Activated CD8-positive, alpha-beta T cell treated with anti-CD3 and anti-CD28 coated beads for 36 hours (primary cell): ENCODE data around the gene PTH1R. TPM values are rescaled to one million over a fixed set of nuclear protein-coding genes. Genes with fewer than 3 reads are reported as not detected.

Source experiments
- ATAC-seq: fragments of 200-7000 bp; cut with Tn5 transposase; one replicate; pipeline ENCODE4 v1.10.0; 2021; ENCODE audit warnings: mild to moderate bottlenecking, moderate library complexity
- CTCF ChIA-PET: fragments of 350-600 bp; sonication (Branson Sonifier 250); formaldehyde crosslinking; loops from one replicate; lab custom pipeline; 2021; ENCODE audit warnings: antibody characterized with exemption; lab: Charles Lee
- POLR2A ChIA-PET: fragments of 350-600 bp; sonication (Branson Sonifier 250); formaldehyde crosslinking; loops from one replicate; lab custom pipeline; 2021; ENCODE audit warnings: antibody characterized with exemption; lab: Charles Lee
- DNase-seq: peaks from one replicate; pipeline ENCODE4 v3.0.0-alpha.2; 2020
- H3K27ac Mint-ChIP-seq: one replicate; pipeline ENCODE4 v1.8.0; 2021; ENCODE audit warnings: mild to moderate bottlenecking, mixed read lengths
- H3K27me3 Mint-ChIP-seq: one replicate; pipeline ENCODE4 v1.8.0; 2021; ENCODE audit warnings: mixed read lengths
- H3K36me3 Mint-ChIP-seq: one replicate; pipeline ENCODE4 v1.8.0; 2021; ENCODE audit warnings: low read depth, mixed read lengths
- H3K4me1 Mint-ChIP-seq: one replicate; pipeline ENCODE4 v1.8.0; 2021; ENCODE audit warnings: low read depth, mixed read lengths
- H3K4me3 Mint-ChIP-seq: one replicate; pipeline ENCODE4 v1.8.0; 2021; ENCODE audit warnings: mild to moderate bottlenecking, moderate library complexity, mixed read lengths
- H3K9me3 Mint-ChIP-seq: one replicate; pipeline ENCODE4 v1.8.0; 2021; ENCODE audit warnings: mixed read lengths
- intact Hi-C: fragments of 100-400 bp; cut with micrococcal nuclease; formaldehyde crosslinking; loops from one replicate; pipeline ENCODE4 v1.10.0; 2022
- total RNA-seq, 2 experiments: library from RNA; stranded (reverse); gene quantifications; one replicate each; pipeline ENCODE4 v1.2.3, GENCODE V29; 2021
- TF ChIP-seq, protein P1 (sequence below): fragments of 200-600 bp; IDR thresholded peaks from one replicate; pipeline ENCODE4 v1.8.0; 2022; ENCODE audit warnings: antibody characterized with exemption, mild to moderate bottlenecking

Gene PTH1R
- total RNA-seq, 2 experiments from 2014 or later: not detected

DNA sequence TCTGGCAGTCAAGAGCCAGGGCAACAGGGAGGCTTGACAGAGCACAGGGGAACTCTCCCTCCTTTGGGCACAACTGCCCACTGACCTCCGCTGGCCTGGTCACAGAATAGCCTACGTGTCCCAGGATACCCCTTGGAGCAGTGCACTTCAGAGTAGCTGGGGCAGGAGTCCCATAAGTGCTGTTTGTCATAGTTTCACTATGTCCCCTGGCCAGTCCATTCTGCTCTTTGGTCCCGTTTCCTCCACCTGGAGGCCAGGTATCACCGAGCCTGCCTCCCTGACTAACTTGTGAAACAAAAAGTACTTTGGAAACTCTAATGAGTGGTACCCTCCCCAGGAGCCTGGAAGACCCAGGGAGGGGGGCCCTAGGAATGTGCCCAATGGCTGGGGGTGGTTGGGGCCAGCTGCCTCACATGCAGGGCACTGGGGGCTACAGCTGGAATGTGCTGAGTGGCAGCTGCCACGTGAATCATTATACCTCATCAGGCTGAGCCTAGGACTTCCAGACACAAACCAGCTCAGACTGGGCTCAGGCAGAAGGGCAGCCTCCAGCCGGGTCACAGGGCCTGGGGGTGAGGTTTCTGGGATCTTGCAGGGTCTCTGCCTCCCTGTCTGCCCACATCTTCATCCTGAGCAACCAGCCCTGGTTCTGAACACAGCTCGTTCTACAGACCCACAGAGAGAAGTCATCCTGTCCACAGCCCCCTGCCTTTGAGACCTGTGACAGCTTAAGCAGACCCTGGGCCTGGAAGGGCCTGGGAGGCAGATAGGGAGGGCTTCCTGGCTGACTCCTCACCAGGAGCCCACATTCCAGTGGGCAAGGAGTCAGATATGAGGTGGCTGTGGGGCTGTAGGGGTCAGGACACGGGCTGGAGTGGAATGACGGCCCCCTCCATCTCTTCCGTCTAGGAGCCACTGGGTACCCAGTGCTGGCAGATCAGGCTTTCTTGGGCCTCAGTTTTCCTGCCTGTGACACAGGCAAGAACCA is 914 bp upstream of the PTH1R start:
- peaks cover 19% of the 10 kb centered on the region for H3K27me3 Mint-ChIP-seq
- POLR2A ChIA-PET: no interaction called here
- intact Hi-C loops: no loop called here

DNA sequence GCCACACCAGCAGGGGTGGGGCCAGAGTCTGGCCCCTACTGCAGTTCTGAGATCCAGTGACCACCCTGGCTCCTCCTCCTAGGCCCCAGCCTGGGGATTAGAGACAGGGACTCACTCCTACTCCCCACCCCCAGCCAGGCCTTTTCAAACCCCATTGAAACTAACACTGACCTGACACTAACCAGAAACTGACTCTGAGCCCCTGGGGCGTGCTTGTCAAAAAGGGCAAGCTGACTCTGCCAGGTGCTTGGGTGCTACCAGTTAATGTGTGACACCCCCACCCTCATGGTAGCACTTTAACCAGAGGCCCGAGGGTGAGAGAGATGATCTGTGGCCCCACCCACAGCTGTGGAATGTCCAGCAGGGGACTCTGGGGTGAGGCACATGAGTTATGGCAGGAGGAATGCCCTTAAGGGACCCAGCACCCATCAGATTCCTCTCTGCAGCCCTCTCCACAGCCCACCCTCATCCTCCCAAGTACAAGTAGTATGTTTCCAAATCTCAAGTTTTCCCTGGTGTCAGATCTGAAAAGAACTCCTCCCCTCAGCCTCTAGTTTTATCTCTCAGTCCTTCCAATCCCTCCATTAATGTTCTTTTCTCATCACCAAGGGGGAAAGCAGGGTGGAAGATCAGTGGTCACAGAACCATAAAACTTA is 1.4 kb downstream of the PTH1R start:
- POLR2A ChIA-PET: no interaction called here
- intact Hi-C loops: no loop called here
- H3K27me3 Mint-ChIP-seq: peaks cover 28% of the 10 kb centered on the region

More for the DNA sequence above, 914 bp upstream of the PTH1R start:
- H3K4me3 Mint-ChIP-seq: no peak overlapping the region
- CTCF ChIA-PET: interaction anchor here (1.1 to 1.5 kb wide), 2 partner anchors 10 to 19 kb away, joined by 5 to 6 read pairs; no protein-coding TSS in a partner anchor
- TF ChIP-seq, protein P1, sequence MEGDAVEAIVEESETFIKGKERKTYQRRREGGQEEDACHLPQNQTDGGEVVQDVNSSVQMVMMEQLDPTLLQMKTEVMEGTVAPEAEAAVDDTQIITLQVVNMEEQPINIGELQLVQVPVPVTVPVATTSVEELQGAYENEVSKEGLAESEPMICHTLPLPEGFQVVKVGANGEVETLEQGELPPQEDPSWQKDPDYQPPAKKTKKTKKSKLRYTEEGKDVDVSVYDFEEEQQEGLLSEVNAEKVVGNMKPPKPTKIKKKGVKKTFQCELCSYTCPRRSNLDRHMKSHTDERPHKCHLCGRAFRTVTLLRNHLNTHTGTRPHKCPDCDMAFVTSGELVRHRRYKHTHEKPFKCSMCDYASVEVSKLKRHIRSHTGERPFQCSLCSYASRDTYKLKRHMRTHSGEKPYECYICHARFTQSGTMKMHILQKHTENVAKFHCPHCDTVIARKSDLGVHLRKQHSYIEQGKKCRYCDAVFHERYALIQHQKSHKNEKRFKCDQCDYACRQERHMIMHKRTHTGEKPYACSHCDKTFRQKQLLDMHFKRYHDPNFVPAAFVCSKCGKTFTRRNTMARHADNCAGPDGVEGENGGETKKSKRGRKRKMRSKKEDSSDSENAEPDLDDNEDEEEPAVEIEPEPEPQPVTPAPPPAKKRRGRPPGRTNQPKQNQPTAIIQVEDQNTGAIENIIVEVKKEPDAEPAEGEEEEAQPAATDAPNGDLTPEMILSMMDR: no peak
- H3K27ac Mint-ChIP-seq: no peak overlapping the region
- H3K36me3 Mint-ChIP-seq: no peaks in the 10 kb centered on the region
- H3K9me3 Mint-ChIP-seq: no peaks in the 10 kb centered on the region
- peaks cover 16% of the 10 kb centered on the region for H3K4me1 Mint-ChIP-seq
- DNase-seq (no peak), ATAC-seq (no peak)

DNA sequence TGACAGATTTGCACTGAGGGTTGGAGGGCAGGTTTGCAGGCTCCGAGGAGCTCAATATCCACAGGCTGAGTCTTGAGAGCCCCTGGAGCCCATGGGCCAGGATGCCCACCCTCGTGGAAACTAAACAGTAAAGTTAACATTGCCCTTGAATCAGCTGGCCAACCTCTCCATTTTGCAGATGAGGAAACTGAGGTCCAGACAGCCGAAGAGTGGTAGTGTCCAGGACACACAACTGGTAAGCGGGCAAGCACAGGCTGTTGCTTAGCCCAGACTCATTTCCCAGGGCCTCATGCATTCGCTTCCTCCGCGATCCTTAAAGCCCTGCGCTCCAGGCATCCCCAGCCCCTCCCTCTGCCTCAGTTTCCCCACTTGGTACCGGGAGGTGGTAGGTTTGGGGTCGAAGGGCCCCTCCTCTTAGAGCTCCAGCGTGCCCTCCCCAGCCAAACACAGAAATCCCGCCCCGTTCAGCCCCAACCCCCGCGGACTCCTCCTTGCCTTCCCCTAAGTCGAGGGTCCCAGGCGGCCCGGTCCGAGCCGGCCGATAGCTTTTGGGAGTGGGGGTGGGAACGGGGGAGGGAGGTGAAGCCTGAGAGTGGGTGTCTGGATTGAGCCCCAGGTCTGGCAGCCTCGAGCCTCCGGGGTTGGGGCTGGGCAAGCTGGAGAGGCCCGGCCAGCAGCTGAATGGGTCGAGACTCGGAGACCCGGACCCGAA is 3.5 kb downstream of the PTH1R start:
- H3K27ac Mint-ChIP-seq: no peak overlapping the region
- ATAC-seq (no peak), DNase-seq (no peak)
- TF ChIP-seq, protein P1: no peak
- H3K4me3 Mint-ChIP-seq: no peak overlapping the region
- H3K9me3 Mint-ChIP-seq: no peaks in the 10 kb centered on the region
- CTCF ChIA-PET: interaction anchor here (0.9 to 2.1 kb wide), 3 partner anchors 8 to 214 kb away, joined by 3 to 6 read pairs (median 3); no protein-coding TSS in a partner anchor
- no peaks in the 10 kb centered on the region for H3K36me3 Mint-ChIP-seq
- H3K4me1 Mint-ChIP-seq: peaks cover 3% of the 10 kb centered on the region
- intact Hi-C loops: no loop called here
- POLR2A ChIA-PET: interaction anchor here (1.2 kb wide), 1 partner anchor 179 kb away, joined by 3 read pairs; no protein-coding TSS in a partner anchor
- peaks cover 41% of the 10 kb centered on the region for H3K27me3 Mint-ChIP-seq

More for the DNA sequence above, 1.4 kb downstream of the PTH1R start:
- H3K9me3 Mint-ChIP-seq: no peaks in the 10 kb centered on the region
- no peak overlapping the region for H3K4me3 Mint-ChIP-seq
- no peak overlapping the region for H3K27ac Mint-ChIP-seq
- CTCF ChIA-PET: no interaction called here
- no peak for DNase-seq
- peaks cover 9% of the 10 kb centered on the region for H3K4me1 Mint-ChIP-seq
- TF ChIP-seq, protein P1: no peak
- H3K36me3 Mint-ChIP-seq: no peaks in the 10 kb centered on the region
- no peak for ATAC-seq

DNA sequence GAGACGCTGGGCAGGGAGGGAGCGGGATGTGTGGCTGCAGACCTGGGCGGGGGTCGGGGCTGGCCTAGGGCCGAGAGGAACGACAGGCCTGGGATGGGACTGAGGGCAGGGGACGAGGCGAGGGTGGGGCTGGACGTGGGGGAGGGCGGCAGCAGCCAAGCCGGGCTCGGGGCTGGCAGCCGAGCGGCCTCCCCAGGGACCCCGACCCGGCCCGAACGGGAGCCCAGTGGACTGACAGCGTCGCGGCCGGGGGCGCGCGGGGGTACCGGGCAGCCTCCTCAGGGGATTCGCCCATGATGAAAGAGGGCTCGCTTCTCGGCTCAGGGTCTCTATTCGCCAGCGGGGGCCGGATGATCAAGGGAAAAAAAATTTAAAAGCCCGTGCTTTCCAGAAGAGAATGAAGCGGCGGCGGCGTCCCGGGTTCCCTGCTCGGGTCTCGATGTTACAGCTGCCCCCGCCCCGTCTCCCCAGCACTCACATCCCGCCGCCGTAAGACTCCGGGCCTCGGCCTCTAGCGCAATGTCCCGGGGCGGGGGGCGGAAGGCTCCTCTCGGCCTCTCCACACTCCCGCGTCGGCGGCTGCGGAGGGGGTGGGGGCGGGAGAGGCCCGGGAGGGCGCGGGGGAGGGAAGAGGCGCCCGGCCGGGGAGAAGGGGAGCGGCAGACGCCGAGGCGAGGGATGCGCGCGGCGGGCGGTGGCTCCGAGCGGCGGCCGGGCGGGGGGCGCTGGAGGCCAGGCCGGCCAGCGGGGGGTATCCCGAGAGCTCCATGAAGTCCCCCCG is 4.3 kb downstream of the PTH1R start:
- intact Hi-C loops: no loop called here
- no peaks in the 10 kb centered on the region for H3K9me3 Mint-ChIP-seq
- ATAC-seq (peak; percentile 42), DNase-seq (peak; percentile 35)
- no peaks in the 10 kb centered on the region for H3K36me3 Mint-ChIP-seq
- peaks cover 41% of the 10 kb centered on the region for H3K27me3 Mint-ChIP-seq
- H3K4me3 Mint-ChIP-seq: peak overlapping the region; percentile 43
- no peak overlapping the region for H3K27ac Mint-ChIP-seq
- ChIA-PET POLR2A (no interaction called here), CTCF (interaction anchor here (1.4 to 3.4 kb wide), 3 partner anchors 14 to 28 kb away, joined by 3 to 13 read pairs (median 6); no protein-coding TSS in a partner anchor)
- peaks cover 3% of the 10 kb centered on the region for H3K4me1 Mint-ChIP-seq
- TF ChIP-seq, protein P1: no peak
